GM18909 (cell line): ENCODE results near the gene GNAZ.
"Not testable (repeated sequence)": the region's sequence is repeated elsewhere in the genome, so short reads cannot be mapped to it uniquely, and the experiment has no call there.

Experiments used
- ATAC-seq: cut with Tn5 transposase; IDR thresholded peaks from one replicate; pipeline ENCODE4 v1.9.1; 2021; ENCODE audit warnings: mild to moderate bottlenecking; ENCODE audit not compliant: unreplicated experiment, poor library complexity

Gene GNAZ

DNA sequence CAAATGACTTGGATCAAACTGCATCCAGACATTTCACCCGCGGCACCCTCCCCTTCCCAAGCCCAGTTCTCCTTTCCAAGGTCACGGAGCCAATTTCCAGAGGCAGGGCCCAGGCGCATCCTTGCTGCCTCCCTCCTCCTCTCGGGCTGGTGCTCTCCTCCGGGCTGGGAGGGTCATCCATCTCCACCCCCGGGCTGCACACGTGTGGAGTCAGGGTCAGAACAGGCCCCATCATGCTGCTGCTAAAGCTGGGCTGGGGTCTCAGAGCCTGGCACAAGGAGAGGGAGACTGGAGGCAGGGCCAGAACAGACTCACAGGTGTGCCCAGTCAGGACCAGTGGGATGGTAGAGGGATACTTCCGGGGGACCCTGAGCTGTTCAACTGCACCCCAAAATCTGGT lies 57.5 kb downstream of the GNAZ start:
- ATAC-seq: no peak

DNA sequence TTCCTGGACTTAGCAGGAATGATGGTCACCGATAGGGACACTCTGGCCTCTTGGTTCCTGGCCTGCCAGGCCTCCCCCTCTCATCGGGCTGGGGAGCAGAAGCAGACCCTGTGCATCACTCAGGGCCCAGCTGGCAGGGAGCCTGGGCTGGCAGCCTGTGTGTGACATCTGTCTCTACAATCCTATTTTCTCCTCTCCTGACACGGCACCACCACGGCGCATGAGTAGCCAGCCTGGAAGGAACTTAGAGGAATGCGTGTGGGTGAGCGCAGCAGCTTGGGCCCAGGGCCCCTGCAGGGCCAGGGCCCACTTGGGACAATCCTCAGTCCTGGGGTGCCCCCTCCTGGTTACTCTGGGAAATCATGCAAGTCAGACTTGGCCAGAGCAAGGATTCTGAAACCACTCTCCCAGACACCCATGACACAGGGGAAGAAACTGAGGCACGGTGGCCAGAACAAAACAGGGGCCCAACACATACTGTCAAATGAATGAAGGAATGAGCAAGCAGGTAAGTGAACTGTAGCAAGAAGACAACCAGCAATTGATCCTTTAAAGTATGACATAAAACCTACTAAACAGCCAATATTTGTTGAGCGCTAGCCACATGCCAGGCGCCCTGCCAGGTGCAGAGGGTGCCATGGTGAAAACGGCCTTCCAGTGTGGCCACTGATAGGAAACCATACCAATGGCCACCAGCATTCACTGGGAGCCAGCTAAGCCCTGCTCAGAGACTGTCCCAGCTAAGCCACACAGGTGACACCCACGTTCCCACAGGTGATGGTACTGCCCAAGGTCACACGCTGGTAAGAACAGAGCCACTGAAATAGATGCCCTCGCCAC lies 58.2 kb downstream of the GNAZ start:
- ATAC-seq: no peak

DNA sequence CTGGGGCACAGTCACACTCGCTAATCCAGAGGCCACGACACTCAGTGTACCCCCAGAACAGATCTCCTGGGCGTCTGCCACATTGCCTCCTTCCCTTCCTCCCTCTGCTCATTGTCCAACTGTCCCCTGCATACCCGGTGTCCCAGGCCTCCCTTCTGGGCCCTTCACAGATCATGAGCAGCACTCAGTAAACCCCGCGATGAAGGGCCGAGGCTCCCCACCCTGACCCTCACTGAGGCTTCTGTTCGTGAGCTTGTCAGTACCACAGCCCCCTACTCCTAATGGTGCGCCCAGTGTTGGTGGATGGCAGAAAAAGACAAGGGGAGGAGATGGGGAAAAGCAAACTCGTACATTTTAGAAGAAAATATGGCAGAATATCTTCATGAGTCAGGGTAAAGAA lies 58.8 kb downstream of the GNAZ start:
- ATAC-seq: no peak

DNA sequence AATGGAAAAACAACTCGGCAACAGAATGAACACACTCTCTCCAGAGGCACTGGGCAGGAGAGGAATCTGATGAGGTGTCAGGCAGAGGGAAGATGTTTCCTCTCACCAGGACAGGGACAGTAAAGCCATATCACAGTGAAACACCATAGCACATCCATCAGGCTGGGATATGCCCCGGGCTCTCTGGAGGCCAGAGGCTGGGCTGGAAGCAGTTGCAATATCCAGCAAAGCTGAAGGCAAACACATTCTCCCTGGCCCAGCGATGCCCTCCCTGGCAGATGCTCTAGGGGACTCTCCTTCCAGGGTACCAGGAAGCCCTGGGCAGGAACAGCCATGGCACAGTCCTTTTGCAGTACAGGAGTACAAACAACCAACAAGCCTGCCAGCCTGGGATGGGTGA lies 60.4 kb downstream of the GNAZ start:
- ATAC-seq: no peak

DNA sequence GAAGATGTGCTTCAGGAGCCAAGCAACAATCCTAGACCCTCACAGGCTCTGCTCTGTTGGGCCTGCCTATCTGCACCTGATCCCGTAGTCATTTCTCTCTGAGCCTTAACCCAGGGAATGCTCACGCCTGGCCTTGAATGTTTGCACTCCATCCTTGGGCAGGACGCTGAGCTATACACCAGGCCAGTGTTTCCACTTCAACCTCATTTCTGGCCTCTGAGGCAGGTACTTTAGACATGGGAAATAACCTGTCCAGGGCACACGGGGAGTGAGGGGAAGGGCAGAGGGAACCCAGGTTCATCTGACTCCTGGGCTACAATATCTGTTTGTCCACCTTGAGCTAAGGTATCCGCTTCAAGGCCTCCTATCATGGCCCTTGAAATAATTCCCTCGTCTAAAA lies 61.6 kb downstream of the GNAZ start:
- no peak for ATAC-seq

DNA sequence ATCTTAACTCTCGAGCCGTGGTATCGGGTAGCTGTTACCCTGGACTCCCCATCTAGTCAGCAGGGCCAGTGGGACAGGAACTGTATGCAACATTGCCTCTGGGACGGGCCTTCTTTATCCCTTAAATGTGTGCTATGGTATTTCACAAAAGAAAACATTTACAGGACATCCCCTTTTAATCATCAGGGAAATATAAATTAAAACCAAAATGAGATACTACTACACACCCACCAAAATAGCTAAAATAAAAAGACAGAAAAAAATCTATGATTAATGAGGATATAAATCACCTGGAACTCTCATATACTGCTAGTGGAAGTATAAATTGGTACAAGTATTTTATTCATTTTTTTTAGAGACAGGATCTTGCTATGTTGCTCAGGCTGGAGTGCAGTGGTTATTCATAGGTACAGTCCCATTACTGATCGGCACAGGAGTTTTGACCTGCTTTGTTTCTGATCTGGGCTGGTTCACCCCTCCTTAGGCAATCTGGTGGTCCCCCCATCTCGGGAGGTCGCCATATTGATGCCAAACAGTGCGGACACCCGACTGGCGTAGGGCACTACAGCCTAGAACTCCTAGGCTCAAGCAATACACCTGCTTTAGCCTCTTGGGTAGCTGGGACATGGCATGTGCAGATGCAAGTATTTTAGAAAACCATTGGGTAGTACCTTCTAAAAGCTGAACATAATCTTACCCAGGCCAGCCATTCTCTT lies 62.2 kb downstream of the GNAZ start:
- ATAC-seq: no peak

DNA sequence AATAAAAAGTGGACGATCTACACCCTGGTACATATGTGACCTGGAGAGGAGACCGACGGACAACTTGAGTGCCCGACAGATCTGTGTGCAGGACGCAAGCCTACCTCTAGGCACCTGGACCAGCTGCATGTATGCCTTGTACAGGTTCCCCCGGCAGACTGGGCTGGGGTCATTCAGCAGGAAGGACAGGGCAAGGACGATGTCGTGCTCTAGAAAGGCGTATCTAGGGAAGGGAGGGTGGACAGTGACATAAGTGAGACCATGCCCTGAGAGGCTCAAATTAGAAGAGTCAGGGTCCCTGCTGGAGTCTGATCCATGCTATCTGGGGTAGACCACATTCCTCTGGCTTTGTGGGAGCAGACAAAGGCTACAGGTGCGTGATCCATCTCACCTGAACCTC lies 63.6 kb downstream of the GNAZ start:
- ATAC-seq: no peak

DNA sequence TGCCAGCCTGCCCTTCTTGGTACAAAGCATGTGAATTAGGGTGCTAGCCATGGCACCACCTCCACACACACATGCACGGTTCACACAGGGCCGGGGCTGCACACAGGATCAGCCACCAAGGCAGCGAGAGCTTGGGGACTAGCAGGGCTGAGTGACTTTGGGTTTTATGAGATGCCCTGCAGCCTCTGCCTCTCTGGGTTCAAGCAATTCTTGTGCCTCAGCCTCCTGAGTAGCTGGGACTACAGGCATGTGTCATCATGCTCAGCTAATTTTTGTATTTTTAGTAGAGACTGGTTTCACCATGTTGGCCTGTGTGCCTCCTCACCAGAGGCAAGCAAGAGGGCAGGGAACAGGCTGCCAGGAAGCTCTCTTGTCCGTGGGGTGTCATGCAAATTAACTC lies 66.7 kb downstream of the GNAZ start:
- ATAC-seq: not testable (repeated sequence)

DNA sequence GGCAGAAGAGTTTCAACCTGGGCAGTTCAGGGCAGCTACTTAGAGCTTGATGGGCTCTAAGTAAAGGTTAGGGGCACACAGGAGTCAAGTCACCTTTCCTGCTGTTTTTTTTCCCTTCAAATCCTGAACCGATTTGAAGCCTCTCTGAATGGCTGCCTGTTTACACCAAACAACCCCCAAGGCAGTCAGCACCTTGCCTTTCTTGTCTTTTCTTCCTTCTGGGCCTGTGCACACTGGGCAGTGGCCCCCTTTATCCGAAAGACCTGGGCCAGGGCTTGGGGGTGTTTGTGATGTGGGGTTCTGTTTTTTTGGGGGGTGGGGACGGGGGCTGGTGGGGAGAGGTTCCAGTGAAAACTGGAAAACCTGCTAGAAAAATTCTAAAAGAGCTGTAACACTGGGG lies 67.1 kb downstream of the GNAZ start:
- ATAC-seq: no peak

DNA sequence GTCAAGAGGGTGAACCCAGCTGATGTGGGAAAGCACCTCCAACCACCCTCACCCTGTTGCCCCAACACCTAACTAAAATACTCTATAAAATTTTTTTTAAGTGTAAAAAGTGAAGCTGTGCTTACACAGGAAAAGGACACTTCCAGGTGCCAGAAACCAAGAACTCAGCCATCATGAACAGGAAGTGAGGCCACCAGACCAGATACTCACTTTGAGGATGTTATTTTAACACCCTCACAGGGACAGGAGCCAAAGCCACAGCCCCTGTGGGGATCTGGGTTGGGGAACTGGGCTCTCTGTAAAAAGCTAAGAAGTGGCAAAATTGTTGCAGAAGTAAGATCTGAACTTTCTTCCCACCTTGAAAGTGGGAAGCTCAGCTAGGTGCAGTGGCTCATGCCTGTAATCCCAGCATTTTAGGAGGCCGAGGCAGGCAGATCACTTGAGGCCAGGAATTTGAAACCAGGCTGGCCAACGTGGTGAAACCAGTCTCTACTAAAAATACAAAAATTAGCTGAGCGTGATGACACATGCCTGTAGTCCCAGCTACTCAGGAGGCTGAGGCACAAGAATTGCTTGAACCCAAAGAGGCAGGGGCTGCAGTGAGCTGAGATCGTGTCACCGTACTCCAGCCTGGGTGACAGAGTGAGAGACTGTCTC lies 67.7 kb downstream of the GNAZ start:
- ATAC-seq: peak; percentile 41

DNA sequence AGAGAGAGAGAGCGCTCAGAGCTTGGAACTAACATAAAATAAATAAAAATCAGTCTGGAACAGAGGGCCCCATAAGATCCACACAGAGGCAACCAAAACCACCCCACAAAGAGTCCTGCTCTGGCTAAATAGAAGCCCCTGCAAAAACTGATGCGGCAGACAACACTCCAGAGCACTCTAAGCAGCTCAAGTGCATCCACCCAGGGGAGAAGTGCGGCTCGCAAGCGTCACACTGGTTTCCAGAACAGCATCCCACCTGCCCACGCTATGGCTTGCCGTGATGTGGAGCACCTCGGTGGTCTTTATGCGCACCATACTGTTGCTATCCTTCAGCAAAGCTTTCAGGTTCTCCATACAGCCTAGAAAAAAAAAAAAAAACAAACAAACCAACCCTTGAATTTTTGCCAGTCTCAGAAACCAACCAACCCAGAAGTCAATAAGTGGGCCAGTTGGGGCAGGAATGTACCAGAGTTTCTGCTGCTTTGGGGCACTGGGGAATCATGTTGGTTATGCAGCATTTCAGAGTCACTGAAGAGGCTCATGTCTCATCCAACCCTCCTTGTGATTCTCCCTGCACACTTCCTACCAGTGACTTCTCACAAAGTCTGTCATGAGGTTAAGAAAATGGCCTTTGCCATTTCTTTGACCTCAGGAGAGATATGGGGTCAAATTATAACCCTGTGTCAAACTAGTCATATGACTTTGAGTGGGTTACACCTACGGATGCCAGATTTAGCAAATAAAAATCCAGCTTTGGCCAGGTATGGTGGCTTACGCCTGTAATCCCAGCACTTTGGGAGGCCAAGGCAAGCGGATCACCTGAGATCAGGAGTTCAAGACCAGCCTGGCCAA lies 68.5 kb downstream of the GNAZ start:
- no peak for ATAC-seq

DNA sequence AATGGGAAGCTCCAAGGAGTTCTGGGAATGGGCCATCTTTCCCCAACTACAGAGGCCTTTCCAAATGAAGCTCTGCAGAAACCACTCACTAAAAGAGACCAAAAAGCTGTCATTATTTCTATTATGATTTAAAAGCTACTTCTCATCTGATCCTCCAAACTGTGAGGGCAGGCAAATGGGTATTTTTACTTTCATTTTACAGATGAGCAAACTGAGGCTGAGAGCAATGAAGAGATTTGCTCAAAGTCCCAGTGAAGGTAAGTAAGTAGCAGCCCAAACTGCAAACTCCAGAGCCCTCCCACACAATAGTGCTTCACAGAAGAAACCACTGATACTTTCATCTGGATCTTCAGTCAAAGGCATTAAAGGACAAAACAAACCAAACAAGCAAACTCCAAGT lies 70.1 kb downstream of the GNAZ start:
- ATAC-seq: no peak

DNA sequence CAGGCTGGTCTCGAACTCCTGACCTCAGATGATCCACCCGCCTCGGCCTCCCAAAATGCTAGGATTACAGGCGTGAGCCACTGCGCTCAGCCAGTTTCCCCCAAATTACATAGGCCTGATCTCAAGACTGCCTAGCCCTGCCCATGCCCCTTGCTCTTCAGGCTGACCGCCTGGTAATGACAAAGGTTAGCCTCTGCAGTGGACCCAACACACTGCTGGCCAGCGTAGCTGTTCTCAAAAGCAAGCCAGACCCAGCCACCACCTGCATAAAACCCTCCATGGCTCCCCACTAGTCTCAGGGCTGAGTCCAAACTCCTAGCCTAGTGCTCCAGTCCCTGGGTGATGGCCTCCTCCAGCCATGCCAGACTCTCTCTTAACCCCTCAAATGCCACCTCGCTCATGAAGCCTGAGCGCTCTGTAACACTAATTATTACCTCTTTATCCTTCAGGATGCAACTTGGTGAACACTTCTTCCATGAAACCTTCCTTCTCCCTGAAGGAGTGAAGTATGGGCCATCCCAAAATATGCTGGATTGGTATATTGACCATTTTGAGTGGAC lies 72.3 kb downstream of the GNAZ start:
- ATAC-seq: no peak

DNA sequence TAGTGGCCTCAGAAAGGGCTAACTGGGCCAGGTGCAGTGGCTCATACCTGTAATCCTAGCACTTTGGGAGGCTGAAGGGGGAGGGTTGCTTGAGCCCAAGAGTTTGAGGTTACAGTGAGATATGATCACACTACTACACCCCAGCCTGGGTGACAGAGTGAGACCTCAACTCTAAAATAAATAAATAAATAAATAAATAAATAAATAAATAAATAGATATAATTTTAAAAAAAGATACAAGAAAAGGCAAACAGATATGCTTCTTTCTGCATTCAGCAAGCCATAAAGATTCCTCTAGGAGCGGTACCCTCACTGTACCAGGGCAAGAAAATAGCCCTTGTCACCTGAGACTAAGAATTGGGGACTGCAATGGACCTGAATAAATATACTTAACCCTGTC lies 72.8 kb downstream of the GNAZ start:
- ATAC-seq: no peak

DNA sequence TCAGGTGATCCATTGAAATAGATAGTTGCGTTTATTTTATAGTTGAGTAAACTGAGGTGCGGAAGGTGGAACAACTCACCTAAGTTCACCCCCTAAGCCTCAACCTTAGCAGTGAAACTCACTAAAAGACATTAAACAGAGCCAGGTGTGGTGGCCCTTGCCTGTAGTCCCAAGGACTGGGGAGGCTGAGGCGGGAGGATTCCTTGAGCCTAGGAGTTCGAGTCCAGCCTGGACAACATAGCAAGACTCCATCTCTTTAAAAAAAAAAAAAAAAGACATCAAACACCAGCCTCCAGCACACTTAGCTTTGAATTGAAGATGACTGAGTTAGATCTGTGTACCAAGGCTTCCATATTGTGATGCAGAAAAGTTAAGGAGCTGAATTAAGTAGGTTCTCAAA lies 74.1 kb downstream of the GNAZ start:
- no peak for ATAC-seq

DNA sequence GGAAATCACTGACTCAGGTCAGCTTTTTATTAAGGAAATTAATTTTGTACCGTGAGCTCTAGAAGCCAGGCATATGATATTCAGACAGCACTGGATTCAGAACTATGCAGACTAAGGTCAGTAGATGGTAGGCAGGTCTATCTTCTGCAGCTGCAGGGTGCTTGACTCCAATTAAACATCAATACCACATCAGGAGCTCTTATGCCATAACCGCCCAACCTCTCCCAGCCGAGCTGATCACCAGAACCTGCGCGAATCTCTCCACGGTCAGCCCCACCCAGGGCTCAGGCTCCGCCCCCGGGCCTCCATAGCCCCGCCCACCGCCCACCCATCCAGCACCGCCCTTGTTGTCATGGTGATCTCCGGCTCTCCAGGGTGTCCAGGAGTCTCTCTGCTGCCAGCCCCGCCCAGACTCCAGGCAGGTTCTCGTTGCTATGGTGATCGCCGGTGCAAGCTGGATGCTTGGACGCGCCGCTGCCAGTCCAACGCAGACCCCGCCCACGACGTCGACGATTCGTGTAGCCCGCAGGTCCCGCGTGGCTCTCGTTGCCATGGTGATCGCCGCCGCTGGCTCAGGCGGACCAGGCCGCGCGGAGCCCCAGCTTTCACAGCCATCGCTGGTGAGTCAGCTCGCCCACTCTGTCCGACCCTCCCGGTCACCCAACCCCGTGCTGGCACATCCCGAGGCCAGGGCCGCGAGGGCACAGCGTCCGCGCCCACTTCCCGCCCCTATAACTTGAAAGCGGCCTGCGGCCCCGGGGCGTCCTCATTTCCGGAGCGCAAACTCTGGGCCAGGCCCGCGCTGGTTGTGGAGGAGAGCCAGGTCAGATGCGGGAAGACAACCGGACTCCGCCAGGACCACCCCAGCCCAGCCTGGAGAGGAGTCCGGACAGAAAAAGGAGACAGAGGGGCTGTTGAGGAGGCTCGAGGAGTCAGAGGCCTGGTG lies 74.9 kb downstream of the GNAZ start, which contains the start of gene RAB36:
Gene RAB36 (plus strand): TSS at position 546 of the 946 bp plus-strand sequence. CDS start 1,140 bp downstream, outside the sequence.
- peak; percentile 51 for ATAC-seq

DNA sequence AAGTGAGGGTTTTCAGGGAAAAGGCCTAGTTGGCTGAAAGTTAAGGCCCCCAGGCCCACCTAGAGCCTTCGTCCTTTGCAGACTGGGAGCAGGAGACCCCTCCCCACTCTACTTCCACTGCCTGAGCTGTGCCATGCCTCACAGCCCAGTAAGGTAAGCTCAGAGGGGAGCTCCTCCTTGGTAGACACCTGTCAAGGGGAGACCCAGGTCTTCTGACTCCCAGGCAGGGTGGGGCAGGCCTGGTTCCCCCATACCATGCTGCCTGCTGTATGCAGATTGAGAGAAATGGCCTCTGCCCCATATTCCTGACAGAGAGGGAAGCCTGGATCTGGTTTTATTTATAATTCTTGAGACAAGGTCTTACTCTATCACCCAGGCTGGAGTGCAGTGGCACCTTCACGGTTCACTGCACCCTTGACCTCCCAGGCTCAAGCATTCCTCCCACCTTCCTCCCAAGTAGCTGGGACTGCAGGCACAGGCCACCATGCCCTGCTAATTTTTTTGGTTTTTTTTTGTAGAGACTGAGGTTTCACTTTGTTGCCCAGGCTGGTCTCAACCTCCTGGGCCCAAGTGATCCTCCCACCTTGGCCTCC lies 75.7 kb downstream of the GNAZ start:
- ATAC-seq: no peak

DNA sequence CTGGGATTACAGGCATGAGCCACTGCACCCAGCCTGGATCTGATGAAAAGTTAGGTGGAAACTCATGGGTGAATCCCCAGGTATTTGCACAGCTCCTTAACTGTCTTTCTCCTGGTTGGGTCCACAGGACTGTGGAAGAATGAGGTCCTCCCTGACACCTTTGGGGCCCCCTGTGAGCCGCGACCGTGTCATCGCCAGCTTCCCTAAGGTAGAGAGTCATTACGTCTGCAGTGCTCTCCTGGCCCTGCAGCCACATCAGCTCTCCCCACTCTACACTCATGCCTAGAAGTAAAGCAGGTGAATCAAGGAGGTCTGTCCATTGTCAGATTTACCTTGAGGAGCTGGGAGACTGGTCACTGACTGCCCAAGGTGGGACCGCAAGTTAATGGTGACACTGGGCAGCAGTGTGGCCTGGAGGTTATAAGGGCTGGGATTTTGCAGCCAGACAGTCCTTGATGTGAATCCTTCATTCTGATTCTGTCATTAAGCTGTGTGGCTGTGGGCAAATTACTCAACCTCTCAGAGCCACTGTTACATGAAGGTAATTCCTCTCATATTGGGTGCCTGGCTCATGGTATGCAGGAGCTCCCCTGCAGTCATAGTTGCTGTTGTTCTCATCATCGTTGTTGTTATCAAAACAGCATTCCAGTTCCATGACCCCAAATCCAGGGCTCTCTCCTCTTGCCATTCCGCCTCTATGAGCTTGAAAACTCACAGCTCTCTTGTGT lies 76.3 kb downstream of the GNAZ start:
- ATAC-seq: no peak
